Natural killer cell (primary cell): ENCODE results near the gene ARHGEF37. TPM values are rescaled to one million over a fixed set of nuclear protein-coding genes. Genes with fewer than 3 reads are reported as not detected.

Experiments
- ATAC-seq, 3 donors: fragments of 150-1000 bp in 2 of 3; fragments of 200-7000 bp in 1 of 3; cut with Tn5 transposase; 1 replicate in 1 of 3; 2 replicates in 2 of 3; pipeline ENCODE4 v1.10.0; 2021; ENCODE audit warnings: mild to moderate bottlenecking in 2 of 3, moderate library complexity in 2 of 3
- DNase-seq, 2 donors: peaks; one replicate each; pipeline versions ENCODE4 v3.0.0 to v3.0.0-alpha.2; 2013 to 2021; ENCODE audit warnings: mixed read lengths in 1 of 2
- H3K27ac ChIP-seq: one replicate; pipeline ENCODE4 v1.5.1; 2013; ENCODE audit warnings: mild to moderate bottlenecking, low read length
- H3K27me3 ChIP-seq: one replicate; pipeline ENCODE4 v1.6.1; 2013; ENCODE audit warnings: low read length; ENCODE audit not compliant: control insufficient read depth, insufficient read depth
- H3K36me3 ChIP-seq: one replicate; pipeline ENCODE4 v1.6.1; 2013; ENCODE audit warnings: low read length; ENCODE audit not compliant: control insufficient read depth, insufficient read depth
- H3K4me1 ChIP-seq: one replicate; pipeline ENCODE4 v1.6.1; 2013; ENCODE audit warnings: low read length; ENCODE audit not compliant: control insufficient read depth, insufficient read depth
- H3K4me3 ChIP-seq: one replicate; pipeline ENCODE4 v1.5.1; 2013; ENCODE audit warnings: low read length
- H3K9me3 ChIP-seq: one replicate; pipeline ENCODE4 v1.6.1; 2013; ENCODE audit warnings: low read length; ENCODE audit not compliant: control insufficient read depth, insufficient read depth
- H3K27ac Mint-ChIP-seq, 2 donors: one replicate each; pipeline ENCODE4 v1.8.0; 2022; ENCODE audit warnings: mild to moderate bottlenecking in 2 of 2, mixed read lengths in 2 of 2, moderate library complexity in 1 of 2
- H3K27me3 Mint-ChIP-seq, 2 donors: one replicate each; pipeline ENCODE4 v1.8.0; 2022; ENCODE audit warnings: low read depth in 2 of 2, mixed read lengths in 2 of 2
- H3K36me3 Mint-ChIP-seq: one replicate; pipeline ENCODE4 v1.8.0; 2022; ENCODE audit warnings: mixed read lengths
- H3K4me1 Mint-ChIP-seq, 2 donors: one replicate each; pipeline ENCODE4 v1.8.0; 2022; ENCODE audit warnings: mixed read lengths in 2 of 2
- H3K4me3 Mint-ChIP-seq: one replicate; pipeline ENCODE4 v1.8.0; 2022; ENCODE audit warnings: mild to moderate bottlenecking, moderate library complexity, mixed read lengths
- H3K9me3 Mint-ChIP-seq, 2 donors: one replicate each; pipeline ENCODE4 v1.8.0; 2022; ENCODE audit warnings: mixed read lengths in 2 of 2
- CTCF ChIP-seq: fragments of 200-600 bp; IDR thresholded peaks from one replicate; pipeline ENCODE4 v1.8.0; 2022; ENCODE audit warnings: antibody characterized with exemption
- WGBS: methylation state at CpG from one replicate; pipeline ENCODE4 v1.1.7; 2013; ENCODE audit warnings: missing lambda C conversion rate; ENCODE audit not compliant: insufficient coverage; 5-methylcytosine and 5-hydroxymethylcytosine counted together
- intact Hi-C: fragments of 100-400 bp; cut with micrococcal nuclease; formaldehyde crosslinking; loops from one replicate; pipeline ENCODE4 v1.14.2; 2022
- total RNA-seq, 4 donors: library from RNA; stranded (reverse); fragments of 120-200 nt in 1 of 4; gene quantifications; one replicate each; pipeline versions ENCODE4 v1.2.3 to v1.2.4, GENCODE V29; 2013 to 2022

The ARHGEF37 gene
- total RNA-seq, 3 donors from 2014 or later (not counting 1 experiment from before 2014, with no cell fraction given) = 0.61 to 2.6 TPM; not detected in 1

DNA sequence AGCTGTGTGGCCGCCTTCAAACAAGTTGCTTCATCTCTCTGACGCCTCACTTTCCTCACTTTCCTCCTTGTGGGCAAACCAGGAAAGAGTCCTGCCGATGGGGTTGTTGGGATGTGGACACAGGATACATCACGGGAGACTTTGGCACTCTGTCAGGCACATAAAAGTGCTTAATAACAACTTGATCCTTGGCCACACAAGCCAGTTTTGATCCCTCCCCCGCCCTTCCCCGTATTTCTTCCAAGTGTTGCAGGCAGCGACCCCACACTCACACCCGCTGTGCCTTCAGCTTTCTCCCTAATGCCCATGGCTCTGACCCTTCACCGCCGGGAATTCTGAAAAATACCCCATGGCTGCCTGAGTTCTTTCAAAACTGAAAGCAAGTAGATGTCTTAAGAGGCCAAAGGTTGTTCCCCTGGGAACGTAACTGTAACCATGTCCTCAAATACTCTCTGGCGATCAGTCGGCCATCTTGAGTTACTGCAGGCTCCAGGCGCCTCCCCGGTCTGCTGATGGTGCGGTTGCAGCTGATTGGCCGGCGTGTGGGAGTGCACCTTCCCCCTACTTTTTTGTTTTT is 59.8 kb downstream of the ARHGEF37 start:
- intact Hi-C loops = no loop called here
- Histone ChIP-seq H3K27ac (no peak overlapping the region), H3K27me3 (no peaks in the 10 kb centered on the region), H3K36me3 (no peaks in the 10 kb centered on the region), H3K4me3 (no peak overlapping the region), H3K9me3 (no peaks in the 10 kb centered on the region), H3K4me1 (no peaks in the 10 kb centered on the region)
- Mint-ChIP-seq H3K36me3 (no peaks in the 10 kb centered on the region), H3K27me3 (peaks cover 0 to 2% of the 10 kb centered on the region in 2 donors), H3K4me1 (peaks cover 0 to 5% of the 10 kb centered on the region in 2 donors), H3K27ac (no peak overlapping the region), H3K4me3 (no peak overlapping the region), H3K9me3 (no peaks in the 10 kb centered on the region)
- DNase-seq (no peak), ATAC-seq (no peak)
- WGBS = 89% methylated on average over 16 of the region's 18 CpGs
- TF ChIP-seq CTCF = no peak

- DNase-seq (no peak), ATAC-seq (no peak)
- intact Hi-C loops = no loop called here
- Mint-ChIP-seq H3K4me3 (no peak overlapping the region), H3K27ac (no peak overlapping the region), H3K27me3 (peaks cover 0 to 2% of the 10 kb centered on the region in 2 donors), H3K4me1 (peaks cover 0 to 5% of the 10 kb centered on the region in 2 donors), H3K9me3 (no peaks in the 10 kb centered on the region), H3K36me3 (no peaks in the 10 kb centered on the region)
- H3K4me1 ChIP-seq = no peaks in the 10 kb centered on the region
- TF ChIP-seq CTCF = no peak
- H3K27ac ChIP-seq = no peak overlapping the region
- WGBS = 95% methylated on average over 5 of the region's 5 CpGs
- no peak overlapping the region for H3K4me3 ChIP-seq
- no peaks in the 10 kb centered on the region for H3K27me3 ChIP-seq
- H3K9me3 ChIP-seq = no peaks in the 10 kb centered on the region
- no peaks in the 10 kb centered on the region for H3K36me3 ChIP-seq
Observed at GRCh38 chr5:149641600-149641999, 60.3 kb downstream of the ARHGEF37 start.

DNA sequence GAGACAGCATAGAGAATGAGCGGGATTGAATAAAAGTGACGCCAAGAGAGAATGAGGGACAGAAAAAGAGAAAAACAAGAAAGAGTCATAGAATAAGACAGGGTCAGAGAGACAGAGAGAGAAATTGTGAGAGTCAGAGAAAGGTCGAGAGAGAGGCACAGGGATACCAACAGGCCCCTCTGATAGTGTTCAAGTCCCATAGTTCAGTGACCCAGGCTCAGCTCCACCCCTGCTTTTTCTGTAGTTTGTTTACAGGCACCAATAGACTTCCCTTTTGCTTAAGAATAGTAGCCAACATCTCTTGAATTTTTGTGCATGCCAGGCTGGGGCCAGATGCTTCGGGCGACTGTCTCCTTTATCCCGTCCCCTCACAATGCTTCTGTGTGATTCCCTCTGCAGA is 62.5 kb downstream of the ARHGEF37 start:
- no peak for TF ChIP-seq CTCF
- H3K27ac ChIP-seq = no peak overlapping the region
- no peak overlapping the region for H3K27ac Mint-ChIP-seq
- 89% methylated on average over 6 of the region's 6 CpGs for WGBS
- H3K9me3 ChIP-seq = no peaks in the 10 kb centered on the region
- no peaks in the 10 kb centered on the region for H3K4me1 ChIP-seq
- no peaks in the 10 kb centered on the region for H3K36me3 ChIP-seq
- H3K27me3 Mint-ChIP-seq = peaks cover 0 to 2% of the 10 kb centered on the region in 2 donors
- H3K9me3 Mint-ChIP-seq = no peaks in the 10 kb centered on the region
- H3K4me3 ChIP-seq = no peak overlapping the region
- H3K4me1 Mint-ChIP-seq = no peaks in the 10 kb centered on the region
- no peaks in the 10 kb centered on the region for H3K27me3 ChIP-seq
- ATAC-seq (no peak), DNase-seq (no peak)
- no peak overlapping the region for H3K4me3 Mint-ChIP-seq
- intact Hi-C loops = no loop called here
- H3K36me3 Mint-ChIP-seq = no peaks in the 10 kb centered on the region

DNA sequence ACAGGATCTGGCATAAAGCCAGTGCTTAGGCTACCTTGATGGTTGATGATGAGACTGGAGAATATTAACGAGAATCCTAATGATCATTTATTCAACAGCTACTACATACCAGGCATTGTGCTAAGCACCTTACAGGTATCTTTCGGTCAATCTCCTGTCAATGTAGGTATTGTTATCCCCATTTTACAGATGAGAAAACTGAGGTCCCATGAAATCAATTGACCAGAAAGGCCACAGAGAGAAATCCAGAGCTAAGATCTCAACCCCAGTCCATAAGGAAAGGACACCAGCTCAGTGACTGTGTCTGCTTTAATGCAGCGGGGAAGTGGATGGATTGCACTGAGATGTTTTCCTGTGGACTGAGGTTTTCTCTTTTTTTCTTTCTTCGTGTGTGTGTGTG is 63.3 kb downstream of the ARHGEF37 start:
- Histone ChIP-seq H3K4me3 (no peak overlapping the region), H3K36me3 (no peaks in the 10 kb centered on the region), H3K9me3 (no peaks in the 10 kb centered on the region), H3K27ac (no peak overlapping the region), H3K4me1 (no peaks in the 10 kb centered on the region), H3K27me3 (no peaks in the 10 kb centered on the region)
- no peak for DNase-seq
- Mint-ChIP-seq H3K4me1 (no peaks in the 10 kb centered on the region), H3K36me3 (no peaks in the 10 kb centered on the region), H3K4me3 (no peak overlapping the region), H3K27ac (no peak overlapping the region), H3K27me3 (peaks cover 0 to 2% of the 10 kb centered on the region in 2 donors), H3K9me3 (no peaks in the 10 kb centered on the region)
- no peak for ATAC-seq
- intact Hi-C loops = no loop called here
- 89% methylated on average over 2 of the region's 4 CpGs for WGBS
- TF ChIP-seq CTCF = no peak
